PC-9 (cell line): ENCODE measurements around the gene EGFLAM. TPM values are rescaled to one million over a fixed set of nuclear protein-coding genes. Genes with fewer than 3 reads are reported as not detected.

ENCODE experiments used
- BruUV-seq: library from RNA; stranded (reverse); fragments of 400-500 nt; replicated peaks from 2 replicates; lab custom pipeline; 2021; lab: Mats Ljungman, UMichigan
- CTCF ChIA-PET: fragments of 300-600 bp; sonication (Branson Sonifier 250); formaldehyde crosslinking; loops from one replicate; lab custom pipeline; 2022; ENCODE audit warnings: antibody characterized with exemption; lab: Charles Lee
- POLR2A ChIA-PET: fragments of 300-600 bp; sonication (Branson Sonifier 250); formaldehyde crosslinking; loops from one replicate; lab custom pipeline; 2022; ENCODE audit warnings: antibody characterized with exemption; ENCODE audit not compliant: unreplicated experiment; lab: Charles Lee
- DNase-seq, 2 experiments: peaks; one replicate each; pipeline versions ENCODE4 v3.0.0 to v3.0.0-alpha.2; 2015 to 2022; ENCODE audit warnings: mixed read lengths in 1 of 2
- H2AFZ ChIP-seq: fragments of 200-600 bp; sonication (generic); 2 replicates; pipeline ENCODE4 v1.8.1; 2017; ENCODE audit warnings: antibody characterized with exemption
- H3F3A ChIP-seq: fragments of 200-600 bp; sonication (generic); 2 replicates; pipeline ENCODE4 v1.8.1; 2017; ENCODE audit warnings: antibody characterized with exemption, mild to moderate bottlenecking, low read depth; ENCODE audit not compliant: insufficient read depth
- H3K27ac ChIP-seq: fragments of 200-600 bp; sonication (generic); 2 replicates; pipeline ENCODE4 v1.6.1; 2016; ENCODE audit warnings: mixed run types
- H3K27me3 ChIP-seq: fragments of 200-600 bp; sonication (generic); 2 replicates; pipeline ENCODE4 v1.6.1; 2016; ENCODE audit warnings: low read depth, mixed run types; ENCODE audit not compliant: insufficient read depth
- H3K36me3 ChIP-seq: fragments of 200-600 bp; sonication (generic); 2 replicates; pipeline ENCODE4 v1.6.1; 2016; ENCODE audit warnings: low read depth, mixed run types
- H3K4me1 ChIP-seq: fragments of 200-600 bp; sonication (generic); replicated peaks from 2 replicates; pipeline ENCODE4 v1.6.1; 2016; ENCODE audit warnings: mixed run types; ENCODE audit not compliant: insufficient read depth
- H3K4me2 ChIP-seq: fragments of 200-600 bp; sonication (generic); 2 replicates; pipeline ENCODE4 v1.6.1; 2017; ENCODE audit warnings: mixed run types
- H3K4me3 ChIP-seq: fragments of 200-600 bp; sonication (generic); 2 replicates; pipeline ENCODE4 v1.6.1; 2016; ENCODE audit warnings: mixed run types
- H3K79me2 ChIP-seq: fragments of 200-600 bp; sonication (generic); 2 replicates; pipeline ENCODE4 v1.6.1; 2017; ENCODE audit warnings: low read depth, mixed run types
- H3K9me2 ChIP-seq: fragments of 200-600 bp; sonication (generic); 2 replicates; pipeline ENCODE4 v1.8.1; 2017; ENCODE audit warnings: mild to moderate bottlenecking; ENCODE audit not compliant: insufficient read depth
- H3K9me3 ChIP-seq: fragments of 200-600 bp; sonication (generic); 2 replicates; pipeline ENCODE4 v1.8.1; 2016; ENCODE audit warnings: low read depth; ENCODE audit not compliant: insufficient read depth
- H4K20me1 ChIP-seq: fragments of 200-600 bp; sonication (generic); 2 replicates; pipeline ENCODE4 v1.8.1; 2017; ENCODE audit not compliant: insufficient read depth
- CTCF ChIP-seq: fragments of 200-600 bp; sonication (generic); conservative IDR thresholded peaks from 2 replicates; pipeline ENCODE4 v1.6.1; 2017; ENCODE audit warnings: mixed run types, antibody characterized with exemption, mild to moderate bottlenecking, moderate library complexity
- EZH2 ChIP-seq: fragments of 200-600 bp; sonication (generic); IDR thresholded peaks from 2 replicates; pipeline ENCODE4 v1.8.0; 2017; ENCODE audit warnings: antibody characterized with exemption, low read depth
- intact Hi-C: fragments of 100-400 bp; cut with micrococcal nuclease; formaldehyde crosslinking; loops from one replicate; pipeline ENCODE4 v1.10.0; 2022; ENCODE audit not compliant: unreplicated experiment
- total RNA-seq: library from RNA; stranded (reverse); gene quantifications from 2 replicates; pipeline ENCODE4 v1.2.3, GENCODE V29; 2021

Gene EGFLAM
- total RNA-seq, 1 experiment from 2014 or later = not detected

GRCh38 chr5:38249301-38249700, 9.1 kb upstream of the EGFLAM start:
- H3K27ac ChIP-seq = no peak overlapping the region
- H3K27me3 ChIP-seq = peaks cover 74% of the 10 kb centered on the region
- no peaks in the 10 kb centered on the region for H3K79me2 ChIP-seq
- no peaks in the 10 kb centered on the region for H3K36me3 ChIP-seq
- H2AFZ ChIP-seq = no peak overlapping the region
- no peaks in the 10 kb centered on the region for H3F3A ChIP-seq
- intact Hi-C loops = no loop called here
- ChIA-PET CTCF (no interaction called here), POLR2A (no interaction called here)
- H3K4me3 ChIP-seq = no peak overlapping the region
- TF ChIP-seq EZH2 = no peak
- H3K4me2 ChIP-seq = no peak overlapping the region
- no peaks in the 10 kb centered on the region for H3K9me3 ChIP-seq
- H3K4me1 ChIP-seq = no peaks in the 10 kb centered on the region
- no peaks in the 10 kb centered on the region for H4K20me1 ChIP-seq
- no peaks in the 10 kb centered on the region for H3K9me2 ChIP-seq
- no TSS peak for BruUV-seq
- DNase-seq = no peak

- CTCF ChIA-PET = interaction anchor here (0.6 kb wide), 1 partner anchor 161 kb away, joined by 4 read pairs; no protein-coding TSS in a partner anchor
- Histone ChIP-seq H4K20me1 (no peaks in the 10 kb centered on the region), H2AFZ (no peak overlapping the region), H3K27me3 (peaks cover 70% of the 10 kb centered on the region), H3K4me1 (no peaks in the 10 kb centered on the region), H3F3A (no peaks in the 10 kb centered on the region), H3K36me3 (no peaks in the 10 kb centered on the region), H3K27ac (no peak overlapping the region), H3K4me2 (no peak overlapping the region), H3K4me3 (no peak overlapping the region), H3K9me2 (no peaks in the 10 kb centered on the region), H3K9me3 (no peaks in the 10 kb centered on the region), H3K79me2 (no peaks in the 10 kb centered on the region)
- intact Hi-C loops = no loop called here
- BruUV-seq = no TSS peak
- TF ChIP-seq EZH2 (no peak), CTCF (no peak)
- no peak for DNase-seq
- POLR2A ChIA-PET = no interaction called here
Measured at GRCh38 chr5:38249812-38250211, 8.5 kb upstream of the EGFLAM start.

- Histone ChIP-seq H2AFZ (no peak overlapping the region), H3K36me3 (no peaks in the 10 kb centered on the region), H3K27ac (no peak overlapping the region), H4K20me1 (no peaks in the 10 kb centered on the region), H3K4me2 (no peak overlapping the region), H3K27me3 (peaks cover 70% of the 10 kb centered on the region), H3K9me3 (no peaks in the 10 kb centered on the region), H3F3A (no peaks in the 10 kb centered on the region), H3K4me3 (no peak overlapping the region), H3K9me2 (no peaks in the 10 kb centered on the region), H3K4me1 (no peaks in the 10 kb centered on the region), H3K79me2 (no peaks in the 10 kb centered on the region)
- no peak for TF ChIP-seq EZH2
- no peak for TF ChIP-seq CTCF
- intact Hi-C loops = no loop called here
- no peak for DNase-seq
- ChIA-PET CTCF (no interaction called here), POLR2A (no interaction called here)
- no TSS peak for BruUV-seq
Measured at GRCh38 chr5:38250763-38251448, 7.5 kb upstream of the EGFLAM start.
